Measurements from ENCODE around the gene NKAIN2.
"Not testable (repeated sequence)": the region's sequence is repeated elsewhere in the genome, so short reads cannot be mapped to it uniquely, and the experiment has no call there.

DNA sequence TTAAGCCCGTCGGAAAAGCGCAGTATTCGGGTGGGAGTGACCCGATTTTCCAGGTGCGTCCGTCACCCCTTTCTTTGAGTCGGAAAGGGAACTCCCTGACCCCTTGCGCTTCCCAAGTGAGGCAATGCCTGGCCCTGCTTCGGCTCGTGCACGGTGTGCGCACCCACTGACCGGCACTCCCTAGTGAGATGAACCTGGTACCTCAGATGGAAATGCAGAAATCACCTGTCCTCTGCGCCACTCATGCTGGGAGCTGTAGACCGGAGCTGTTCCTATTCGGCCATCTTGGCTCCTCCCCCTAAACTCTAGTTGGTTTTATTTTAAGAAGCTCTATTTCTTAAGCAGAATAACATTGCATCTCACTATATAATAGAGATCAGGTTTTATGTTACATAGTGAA is 908.9 kb downstream of the NKAIN2 start:
- not testable (repeated sequence) for TF ChIP-seq CTCF (IDR thresholded peaks at IDR 0.05 in 4 of 5, conservative IDR thresholded peaks at IDR 0.05 in 1 of 5); POLR2A (IDR thresholded peaks at IDR 0.05)
